MCF 10A (cell line): ENCODE measurements around the gene CNTNAP2. TPM values are rescaled to one million over a fixed set of nuclear protein-coding genes. Genes with fewer than 3 reads are reported as not detected.

Experiments used
- BruUV-seq: library from RNA; stranded (reverse); fragments of 400-500 nt; replicated peaks from 2 replicates; lab custom pipeline; 2021; lab: Mats Ljungman, UMichigan
- CTCF ChIA-PET: fragments of 300-600 bp; sonication (Branson Sonifier 250); formaldehyde crosslinking; extraction: SDS; loops from one replicate; lab custom pipeline; 2021; ENCODE audit warnings: antibody characterized with exemption, inconsistent platforms; lab: Yijun Ruan, JAX
- POLR2A ChIA-PET: fragments of 300-600, 350-650 bp; sonication (Branson Sonifier 250); formaldehyde crosslinking; extraction: SDS; loops from one replicate; lab custom pipeline; 2020; ENCODE audit warnings: antibody characterized with exemption, inconsistent platforms; lab: Yijun Ruan, JAX
- DNase-seq: peaks from one replicate; pipeline ENCODE4 v3.0.0-alpha.2; 2018; ENCODE audit not compliant: unreplicated experiment
- H3K27ac Mint-ChIP-seq: one replicate; pipeline ENCODE4 v1.8.0; 2022; ENCODE audit warnings: mild to moderate bottlenecking, low read depth, mixed read lengths; ENCODE audit not compliant: unreplicated experiment
- H3K27me3 Mint-ChIP-seq: one replicate; pipeline ENCODE4 v1.8.0; 2022; ENCODE audit warnings: mixed read lengths; ENCODE audit not compliant: insufficient read depth, unreplicated experiment
- H3K36me3 Mint-ChIP-seq: one replicate; pipeline ENCODE4 v1.8.0; 2022; ENCODE audit warnings: mild to moderate bottlenecking, moderate library complexity, mixed read lengths; ENCODE audit not compliant: insufficient read depth, unreplicated experiment
- H3K4me1 Mint-ChIP-seq: one replicate; pipeline ENCODE4 v1.8.0; 2022; ENCODE audit warnings: mixed read lengths; ENCODE audit not compliant: insufficient read depth, unreplicated experiment
- H3K4me3 Mint-ChIP-seq: one replicate; pipeline ENCODE4 v1.8.0; 2022; ENCODE audit warnings: mild to moderate bottlenecking, moderate library complexity, mixed read lengths; ENCODE audit not compliant: unreplicated experiment
- H3K9me3 Mint-ChIP-seq: one replicate; pipeline ENCODE4 v1.8.0; 2022; ENCODE audit warnings: mixed read lengths; ENCODE audit not compliant: unreplicated experiment
- CTCF ChIP-seq: fragments of 200-600 bp; IDR thresholded peaks from one replicate; pipeline ENCODE4 v1.8.0; 2022; ENCODE audit warnings: antibody characterized with exemption, mild to moderate bottlenecking; ENCODE audit not compliant: unreplicated experiment
- intact Hi-C: fragments of 100-400 bp; cut with micrococcal nuclease; formaldehyde crosslinking; loops from 2 replicates; pipeline ENCODE4 v1.14.1; 2022
- total RNA-seq: library from RNA; stranded (reverse); gene quantifications from 2 replicates; pipeline ENCODE4 v1.2.3, GENCODE V29; 2022

The CNTNAP2 gene
- total RNA-seq, 1 experiment from 2014 or later, result 1.1 TPM

- Mint-ChIP-seq H3K9me3 (no peaks in the 10 kb centered on the region), H3K4me1 (no peaks in the 10 kb centered on the region), H3K27ac (no peak overlapping the region), H3K27me3 (peaks cover 37% of the 10 kb centered on the region), H3K36me3 (no peaks in the 10 kb centered on the region), H3K4me3 (no peak overlapping the region)
- intact Hi-C loops, result no loop called here
- ChIA-PET CTCF (no interaction called here), POLR2A (no interaction called here)
- TF ChIP-seq CTCF, result no peak
- DNase-seq, result no peak
- no TSS peak for BruUV-seq
Observed at GRCh38 chr7:146701166-146701565, 584.6 kb downstream of the CNTNAP2 start.

- no peak for DNase-seq
- Mint-ChIP-seq H3K27me3 (peaks cover 33% of the 10 kb centered on the region), H3K4me1 (no peaks in the 10 kb centered on the region), H3K9me3 (no peaks in the 10 kb centered on the region), H3K36me3 (no peaks in the 10 kb centered on the region), H3K27ac (no peak overlapping the region), H3K4me3 (no peak overlapping the region)
- no TSS peak for BruUV-seq
- TF ChIP-seq CTCF, result no peak
- ChIA-PET POLR2A (no interaction called here), CTCF (no interaction called here)
- intact Hi-C loops, result no loop called here
Observed at GRCh38 chr7:146702898-146703297, 586.3 kb downstream of the CNTNAP2 start.

GRCh38 chr7:146709451-146710027 lies 592.9 kb downstream of the CNTNAP2 start:
- ChIA-PET CTCF (no interaction called here), POLR2A (no interaction called here)
- Mint-ChIP-seq H3K9me3 (no peaks in the 10 kb centered on the region), H3K4me3 (no peak overlapping the region), H3K27me3 (peaks cover 16% of the 10 kb centered on the region), H3K27ac (no peak overlapping the region), H3K36me3 (no peaks in the 10 kb centered on the region), H3K4me1 (no peaks in the 10 kb centered on the region)
- intact Hi-C loops, result no loop called here
- BruUV-seq, result no TSS peak
- TF ChIP-seq CTCF, result no peak
- DNase-seq, result no peak

- CTCF ChIA-PET, result no interaction called here
- POLR2A ChIA-PET, result no interaction called here
- H3K9me3 Mint-ChIP-seq, result no peaks in the 10 kb centered on the region
- no peaks in the 10 kb centered on the region for H3K4me1 Mint-ChIP-seq
- intact Hi-C loops, result no loop called here
- no peak overlapping the region for H3K4me3 Mint-ChIP-seq
- no peak overlapping the region for H3K27ac Mint-ChIP-seq
- no peak for DNase-seq
- no peak for TF ChIP-seq CTCF
- H3K36me3 Mint-ChIP-seq, result no peaks in the 10 kb centered on the region
- H3K27me3 Mint-ChIP-seq, result peaks cover under 1% of the 10 kb centered on the region
- BruUV-seq, result no TSS peak
Observed at GRCh38 chr7:146713205-146713604, 596.6 kb downstream of the CNTNAP2 start.
